HuH-7.5 (cell line): Measurements from ENCODE around the gene PHF20.
"Not testable (repeated sequence)": the region's sequence is repeated elsewhere in the genome, so short reads cannot be mapped to it uniquely, and the experiment has no call there.

ENCODE experiments used
- DNase-seq: peaks from one replicate; pipeline ENCODE4 v3.0.0; 2011; ENCODE audit warnings: low spot score

PHF20 gene

DNA sequence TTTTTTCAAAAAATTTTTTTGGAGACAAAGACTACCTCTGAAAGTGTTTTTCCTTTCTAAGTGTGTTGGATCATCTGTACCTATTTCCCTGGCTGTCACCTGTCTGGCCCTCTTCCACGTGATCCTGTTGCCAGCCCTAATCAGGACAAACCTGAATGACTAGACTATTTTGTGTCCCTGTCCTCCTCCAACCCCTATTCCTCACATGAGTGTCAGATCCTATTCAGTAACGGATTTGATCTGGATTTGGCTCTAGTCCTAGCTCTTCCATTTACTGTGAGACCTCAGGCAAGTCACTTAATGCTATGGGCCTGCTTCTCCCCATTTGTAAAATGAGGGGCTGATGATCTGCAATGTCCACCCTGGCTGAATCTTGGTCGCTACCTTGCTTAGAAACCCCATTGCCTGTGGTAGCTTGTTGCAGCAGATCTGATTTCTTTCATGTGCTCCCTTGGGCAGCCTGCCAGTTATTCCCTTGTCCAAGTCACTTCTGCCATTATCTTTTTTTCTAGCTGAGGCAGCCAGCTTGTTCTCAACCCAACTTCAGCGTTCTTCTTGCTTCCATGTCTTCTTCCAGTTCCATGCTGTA is 4.8 kb downstream of the PHF20 start:
- no peak for DNase-seq

DNA sequence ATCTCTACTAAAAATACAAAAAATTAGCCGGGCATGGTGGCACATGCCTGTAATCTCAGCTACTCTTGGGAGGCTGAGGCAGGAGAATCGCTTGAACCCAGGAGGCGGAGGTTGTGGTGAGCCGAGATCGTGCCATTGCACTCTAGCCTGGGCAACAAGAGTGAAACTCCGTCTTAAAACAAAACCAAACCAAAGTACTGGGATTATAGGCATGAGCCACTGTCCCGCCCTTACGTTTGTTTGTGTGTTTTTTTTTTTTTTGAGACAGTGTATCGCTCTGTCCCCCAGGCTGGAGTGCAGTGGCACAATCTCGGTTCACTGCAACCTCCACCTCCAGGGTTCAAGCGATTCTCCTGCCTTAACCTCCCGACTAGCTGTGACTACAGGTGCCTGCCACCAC is 12.0 kb downstream of the PHF20 start:
- DNase-seq: not testable (repeated sequence)

DNA sequence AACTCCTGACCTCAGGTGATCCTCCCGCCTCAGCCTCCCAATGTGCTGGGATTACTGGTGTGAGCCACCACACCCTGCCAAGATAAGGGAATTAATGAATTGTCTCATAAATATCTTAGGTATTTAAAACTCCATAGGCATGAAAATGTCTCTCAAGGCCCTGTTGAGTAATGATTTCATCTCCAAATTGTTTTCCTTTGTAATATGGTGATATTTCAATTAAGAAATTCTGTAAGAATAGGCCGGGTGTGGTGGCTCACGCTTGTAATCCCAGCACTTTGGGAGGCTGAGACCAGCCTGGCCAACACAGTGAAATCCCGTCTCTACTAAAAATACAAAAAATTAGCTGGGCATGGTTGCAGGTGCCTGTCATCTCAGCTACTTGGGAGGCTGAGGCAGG is 13.7 kb downstream of the PHF20 start:
- not testable (repeated sequence) for DNase-seq

DNA sequence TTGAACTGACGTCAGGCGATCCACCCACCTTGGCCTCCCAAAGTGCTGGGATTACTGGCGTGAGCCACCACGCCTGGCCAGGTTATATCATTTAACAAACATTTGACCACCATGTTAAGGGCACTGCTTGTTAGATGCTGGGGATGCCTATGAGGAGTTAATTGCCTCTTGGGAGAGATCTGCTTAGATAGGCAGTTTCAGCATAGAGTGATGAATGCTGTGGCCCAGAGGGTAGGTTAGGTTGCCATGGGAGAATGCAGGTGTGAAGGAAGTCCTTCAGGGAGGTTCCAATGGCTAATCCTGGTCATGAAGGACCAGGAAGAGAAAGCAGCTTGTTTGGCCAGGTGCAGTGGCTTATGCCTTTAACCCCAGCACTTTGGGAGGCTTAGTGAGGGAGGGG is 17.0 kb downstream of the PHF20 start:
- DNase-seq: no peak

DNA sequence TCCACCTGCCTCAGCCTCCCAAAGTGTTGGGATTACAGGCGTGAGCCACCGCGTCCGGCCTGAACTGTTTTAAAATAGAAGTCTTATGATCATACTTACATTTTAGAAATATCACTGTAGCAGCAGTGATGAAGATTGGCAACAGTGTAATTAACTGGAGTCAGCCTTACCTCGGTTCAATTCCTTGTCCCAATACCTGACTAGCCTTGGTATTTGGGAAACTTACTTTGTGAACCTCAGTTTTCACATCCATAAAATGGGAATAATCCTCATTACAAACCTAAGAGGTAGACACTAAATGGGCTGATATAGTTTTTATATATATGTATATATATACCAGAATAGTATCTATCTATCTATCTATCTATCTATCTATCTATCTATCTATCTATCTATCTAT is 19.3 kb downstream of the PHF20 start:
- DNase-seq: no peak

DNA sequence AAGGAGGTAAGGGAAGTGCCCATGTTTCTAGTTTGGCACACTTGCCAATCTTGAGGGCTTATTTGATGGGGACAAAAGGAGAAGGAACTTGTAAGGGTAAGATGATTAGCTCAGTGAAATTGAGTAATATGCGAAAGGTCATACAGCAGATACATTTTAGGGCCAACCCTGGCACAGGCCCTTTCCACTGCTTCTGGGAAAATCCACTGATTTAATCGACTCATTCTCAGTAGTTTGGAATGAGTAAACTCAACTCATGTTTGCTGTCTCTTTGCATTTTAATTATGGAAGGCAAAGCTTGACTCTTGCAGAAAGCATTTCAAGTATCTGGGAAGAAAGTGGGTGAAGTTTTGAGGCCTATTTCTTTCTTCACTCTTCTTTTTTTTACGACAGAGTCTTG is 20.0 kb downstream of the PHF20 start:
- no peak for DNase-seq

DNA sequence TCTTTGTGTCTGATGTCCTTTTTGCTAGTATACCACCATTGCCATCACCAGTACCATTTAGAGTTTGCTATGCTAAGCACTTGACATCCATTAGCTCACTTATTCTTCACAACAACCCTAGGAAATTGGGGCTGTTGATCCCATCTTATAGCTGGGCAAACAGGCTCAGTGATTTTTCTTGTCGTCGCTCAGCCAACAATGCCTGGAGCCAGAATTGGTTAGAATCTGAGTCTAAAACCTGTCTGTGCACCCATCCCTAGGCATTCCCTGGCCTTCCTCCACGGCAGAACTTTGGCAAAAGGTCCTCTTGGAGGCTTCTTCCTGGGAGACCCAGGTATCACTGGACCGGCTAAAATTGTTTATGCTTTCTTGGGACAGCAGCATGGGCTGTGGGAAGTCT is 20.9 kb downstream of the PHF20 start:
- DNase-seq: no peak

DNA sequence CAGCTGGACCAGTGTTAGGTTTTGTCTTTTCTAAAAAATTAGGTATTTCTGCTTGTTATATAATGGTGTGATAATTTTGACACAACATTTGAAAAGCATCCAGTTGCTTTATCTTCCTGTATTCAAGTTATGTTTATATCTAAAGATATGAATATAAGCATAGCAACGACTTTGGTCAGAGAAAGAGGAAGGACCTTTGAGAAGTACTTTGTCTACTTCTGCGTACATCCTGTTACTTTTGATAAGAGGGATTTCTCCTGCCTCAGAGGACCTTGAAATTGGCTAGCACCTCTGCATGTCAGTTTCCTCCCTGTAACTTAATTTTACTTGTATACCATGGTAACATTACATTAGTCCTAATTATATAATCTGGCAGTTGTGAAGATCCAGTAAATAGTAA is 24.8 kb downstream of the PHF20 start:
- no peak for DNase-seq

DNA sequence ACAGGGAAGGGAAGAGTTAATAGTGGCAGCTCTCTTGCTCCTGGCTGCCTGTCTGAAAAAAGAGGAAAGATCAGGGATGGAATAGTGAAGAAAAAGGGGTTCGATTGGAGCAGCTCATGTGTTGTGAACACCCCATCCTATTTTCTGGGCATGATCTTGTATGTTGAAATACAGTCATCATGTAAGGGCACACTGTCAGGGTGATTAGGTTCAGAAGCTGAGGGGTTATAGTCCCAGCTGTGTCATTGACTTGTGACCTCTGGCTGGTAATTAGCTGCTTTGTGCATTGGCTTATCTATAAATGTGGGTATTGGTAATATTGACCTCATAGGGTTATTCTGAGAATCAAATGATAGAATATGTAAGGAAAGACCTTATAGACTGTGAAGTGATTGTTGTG is 30.1 kb downstream of the PHF20 start:
- no peak for DNase-seq

DNA sequence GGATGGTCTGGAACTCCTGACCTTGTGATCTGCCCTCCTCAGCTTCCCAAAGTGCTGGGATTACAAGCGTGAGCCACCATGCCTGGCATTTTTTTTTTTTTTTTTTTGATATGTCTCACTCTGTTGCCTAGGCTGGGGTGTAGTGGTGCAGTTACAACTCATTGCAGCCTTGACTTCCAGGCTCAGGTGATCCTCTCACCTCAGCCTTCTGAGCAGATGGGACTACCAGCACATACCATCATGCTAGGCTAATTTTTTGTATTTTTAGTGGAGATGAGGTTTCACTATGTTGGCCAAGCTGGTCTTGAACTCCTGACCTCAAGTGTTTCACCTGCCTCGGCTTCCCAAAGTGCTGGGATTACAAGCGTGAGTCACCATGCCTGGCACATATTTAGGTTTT is 34.3 kb downstream of the PHF20 start:
- no peak for DNase-seq

DNA sequence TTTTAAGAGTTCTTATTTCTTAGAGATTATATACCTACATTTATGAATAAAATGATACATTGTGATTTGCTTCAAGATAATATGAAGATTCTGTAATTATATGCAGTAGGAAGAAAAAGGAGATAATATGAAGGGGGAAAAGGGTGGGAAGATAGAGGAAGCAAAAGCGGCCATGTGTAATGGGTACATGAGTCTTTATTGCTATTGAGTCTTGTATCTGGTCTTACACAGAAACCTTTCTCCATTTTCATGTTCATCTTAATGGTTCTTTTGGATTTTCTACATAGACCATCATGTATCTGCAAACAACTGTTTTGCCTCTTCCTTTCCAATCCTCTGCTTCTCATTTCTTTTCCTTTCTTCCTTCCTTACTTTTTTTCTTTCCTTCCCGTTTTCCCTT is 36.1 kb downstream of the PHF20 start:
- no peak for DNase-seq

DNA sequence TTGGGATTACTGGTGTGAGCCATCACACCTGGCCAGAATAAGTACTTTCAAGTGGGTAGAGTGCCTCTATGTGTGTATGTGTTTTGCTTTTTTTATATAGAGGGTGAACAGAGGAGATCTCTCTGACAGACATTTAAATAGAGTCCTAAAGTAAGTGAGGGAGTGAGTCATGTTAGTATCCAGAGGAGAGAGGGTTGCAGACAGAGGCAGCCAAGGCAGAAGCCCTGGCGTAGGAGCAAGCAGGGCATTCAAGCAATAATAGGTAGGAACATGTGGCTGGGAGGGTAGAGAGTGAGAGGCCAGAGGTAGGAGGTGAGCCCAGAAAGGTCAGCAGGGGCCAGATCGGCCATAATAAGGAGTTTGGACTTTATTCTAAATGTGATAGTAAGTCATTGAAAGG is 48.9 kb downstream of the PHF20 start:
- DNase-seq: no peak

DNA sequence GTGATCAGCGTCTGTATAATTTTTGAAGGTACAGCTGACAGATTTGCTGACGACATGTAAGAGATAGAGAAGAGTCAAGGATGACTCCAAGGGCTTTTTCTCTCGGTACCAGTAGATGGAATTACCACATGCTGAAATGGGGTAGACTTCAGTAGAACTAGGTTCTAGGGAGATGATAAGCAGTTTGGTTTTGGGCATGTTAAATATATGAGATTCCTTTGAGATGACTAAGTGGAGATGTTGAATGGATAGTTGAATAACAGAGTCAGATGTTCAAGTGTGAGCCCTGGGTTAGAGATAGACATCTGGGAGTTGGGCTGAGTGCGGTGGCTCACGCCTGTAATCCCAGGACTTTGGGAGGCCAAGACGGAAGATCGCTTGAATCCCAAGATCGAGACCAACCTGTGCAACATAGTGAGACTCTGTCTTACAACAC is 50.0 kb downstream of the PHF20 start:
- no peak for DNase-seq

DNA sequence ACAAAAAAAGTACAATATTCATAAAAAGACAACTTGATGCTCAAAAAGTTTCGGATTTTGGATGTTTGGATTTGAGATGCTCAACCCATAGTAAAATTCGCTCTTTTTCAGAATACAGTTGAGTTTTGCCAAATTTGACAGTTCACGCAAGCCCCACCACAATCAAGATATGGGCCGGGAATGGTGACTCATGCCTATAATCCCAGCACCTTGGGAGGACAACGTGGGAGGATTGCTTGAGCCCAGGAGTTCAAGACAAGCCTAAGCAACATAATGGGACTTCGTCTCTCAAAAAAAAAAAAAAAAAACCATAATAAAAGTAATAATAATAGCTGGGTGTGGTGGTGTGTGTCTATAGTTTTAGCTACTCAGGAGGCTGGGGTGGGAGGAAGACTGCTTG is 51.3 kb downstream of the PHF20 start:
- DNase-seq: no peak

DNA sequence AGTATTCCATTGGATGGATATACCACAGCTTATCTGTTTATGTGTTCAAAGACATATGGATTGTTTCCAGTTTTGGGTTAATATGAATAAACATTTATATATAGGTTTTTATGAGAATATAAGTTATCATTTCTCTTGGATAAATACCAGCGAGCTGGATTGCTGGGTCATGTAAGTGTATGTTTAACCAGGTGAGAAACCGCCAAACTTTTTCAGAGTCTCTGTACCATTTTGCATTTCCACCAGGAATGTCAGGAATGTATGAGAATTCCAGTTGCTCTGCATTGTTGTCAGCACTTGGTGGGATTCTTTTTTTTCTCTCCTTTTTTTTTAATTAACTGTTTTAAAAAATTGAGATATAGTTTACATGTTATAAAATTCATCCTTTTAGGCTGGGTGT is 52.1 kb downstream of the PHF20 start:
- DNase-seq: no peak

DNA sequence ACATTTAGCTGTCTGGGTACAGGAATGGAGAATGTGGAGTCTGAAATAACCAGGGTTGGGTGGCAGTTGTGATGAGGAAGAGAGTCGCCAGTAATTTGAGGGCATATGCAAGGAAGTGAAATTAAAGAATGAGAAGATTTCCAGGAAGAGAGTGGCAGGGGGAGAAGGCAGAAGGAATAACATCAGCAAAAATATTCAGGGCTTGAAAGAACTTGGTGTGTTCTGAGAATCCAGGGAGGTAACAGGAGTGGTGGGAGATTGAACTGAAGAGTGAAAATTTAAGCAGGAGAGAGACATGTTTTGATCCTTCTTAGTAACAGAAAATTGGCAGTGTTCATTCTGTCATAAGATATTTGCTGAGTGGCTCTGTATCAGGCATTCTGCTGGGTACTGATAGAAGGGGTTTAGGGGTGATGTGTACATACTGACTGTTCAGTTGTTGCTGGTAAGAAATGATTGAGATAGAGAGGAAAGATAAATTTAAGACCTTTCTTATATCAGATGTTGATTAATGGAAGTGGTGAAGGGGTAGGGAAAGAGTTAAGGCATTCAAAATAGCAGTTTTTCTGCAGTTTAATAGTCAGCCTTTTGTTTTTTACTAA is 54.7 kb downstream of the PHF20 start:
- no peak for DNase-seq

DNA sequence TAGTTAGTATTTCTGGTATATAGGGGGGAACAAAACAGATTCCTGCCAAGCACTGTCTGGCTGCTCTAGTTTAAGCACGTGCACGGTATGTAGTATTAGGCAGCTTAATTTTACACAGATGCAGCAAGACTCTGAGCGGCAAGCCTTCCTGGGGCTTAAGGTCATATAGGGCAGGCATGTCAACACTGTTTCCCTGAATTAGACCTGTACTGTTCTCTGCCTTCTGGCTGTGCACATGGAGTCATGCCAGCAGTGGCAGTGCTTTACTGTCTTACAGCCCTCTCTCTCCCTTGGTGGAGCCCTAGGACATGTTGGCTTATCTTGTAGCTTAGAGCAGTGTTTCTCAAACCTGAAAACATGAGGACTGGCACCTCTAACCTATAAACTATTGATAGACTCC is 56.6 kb downstream of the PHF20 start:
- no peak for DNase-seq

DNA sequence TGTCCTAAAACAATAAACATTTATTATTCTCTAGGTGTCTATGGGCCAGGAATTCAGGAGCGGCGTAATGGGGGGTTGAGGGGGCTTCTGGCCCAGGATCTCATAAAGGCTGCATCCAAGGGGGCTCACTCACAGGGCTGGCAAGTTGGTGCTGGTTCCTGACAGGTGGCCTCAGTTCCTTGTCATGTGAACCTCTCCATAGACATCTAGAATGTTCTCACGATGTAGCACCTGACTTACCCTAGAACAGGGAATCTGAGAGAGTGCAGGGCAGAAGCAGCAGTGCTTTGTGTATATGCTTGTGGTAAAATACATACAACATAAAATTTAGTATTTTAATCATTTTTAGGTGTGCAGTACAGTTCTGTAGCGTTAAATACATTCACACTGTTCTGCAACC is 57.1 kb downstream of the PHF20 start:
- no peak for DNase-seq

DNA sequence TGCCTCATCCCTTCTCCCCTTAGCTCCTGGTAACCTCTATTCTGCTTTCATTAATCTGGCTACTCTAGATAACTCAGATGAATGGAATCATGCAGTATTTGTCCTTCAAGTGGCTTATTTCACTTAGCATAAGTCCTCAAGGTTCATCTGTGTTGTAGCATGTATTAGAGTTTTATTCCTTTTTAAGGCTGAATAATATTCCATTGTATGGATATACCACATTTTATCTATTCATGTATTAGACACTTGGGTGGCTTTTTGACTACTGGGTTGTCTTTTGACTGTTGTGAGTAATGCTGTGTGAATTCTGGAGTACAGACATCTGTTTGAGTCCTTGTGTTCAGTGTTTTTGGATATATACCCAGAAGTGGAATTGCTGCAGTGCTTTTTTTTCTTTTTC is 58.4 kb downstream of the PHF20 start:
- DNase-seq: no peak

DNA sequence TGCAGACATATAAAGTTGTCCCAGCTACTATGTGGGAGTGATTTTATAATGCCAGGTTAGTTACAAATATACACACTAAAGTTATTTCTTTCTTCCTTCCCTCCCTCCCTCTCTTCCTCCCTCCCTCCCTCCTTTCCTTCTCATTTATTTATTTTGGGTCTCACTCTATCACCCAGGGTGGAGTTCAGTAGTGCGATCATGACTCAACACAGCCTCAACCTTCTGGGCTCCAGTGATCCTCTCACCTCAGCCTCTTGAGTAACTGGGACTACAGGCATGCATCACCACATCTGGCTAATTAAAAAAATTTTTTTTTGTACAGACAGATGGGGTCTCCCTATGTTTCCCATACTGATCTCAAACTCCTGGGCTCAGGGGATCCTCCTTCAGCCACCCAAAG is 59.2 kb downstream of the PHF20 start:
- no peak for DNase-seq

DNA sequence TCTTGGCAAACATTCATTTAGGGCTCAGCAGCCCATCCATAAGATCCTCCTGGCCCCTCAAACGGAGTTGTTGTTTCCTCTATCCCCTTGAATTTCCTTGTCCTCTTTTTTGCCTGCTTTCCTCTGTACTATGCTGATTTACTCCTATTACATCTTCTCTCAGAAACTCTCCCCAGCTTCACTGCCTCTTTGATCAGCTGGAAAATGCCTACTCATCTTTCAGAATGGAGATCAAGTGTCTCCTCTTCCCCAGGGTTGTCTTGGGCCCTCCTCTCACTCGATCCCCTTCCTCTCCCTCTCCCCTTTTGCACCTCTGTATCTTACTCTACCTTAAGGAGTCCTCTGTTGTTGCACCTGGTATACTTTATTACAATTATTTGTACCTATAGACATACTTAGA is 60.2 kb downstream of the PHF20 start:
- DNase-seq: no peak

DNA sequence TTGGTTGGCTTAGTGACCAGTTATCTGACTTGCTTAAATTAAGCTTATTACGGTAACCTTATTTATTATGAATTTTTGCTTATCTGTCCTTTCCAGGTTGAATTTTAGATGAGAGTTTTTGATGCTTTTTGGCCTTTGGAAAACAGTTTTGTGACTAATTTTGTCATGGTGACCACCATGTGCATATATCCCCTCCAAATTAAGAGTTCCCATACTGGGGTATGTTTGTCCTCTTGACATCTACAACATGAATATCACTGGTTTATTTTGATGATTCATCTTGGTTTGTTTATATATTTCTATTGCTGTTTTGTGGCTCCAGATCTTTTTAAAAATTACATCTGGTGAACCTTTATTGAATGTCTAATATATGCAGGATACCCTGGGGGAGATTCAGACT is 61.4 kb downstream of the PHF20 start:
- DNase-seq: no peak

DNA sequence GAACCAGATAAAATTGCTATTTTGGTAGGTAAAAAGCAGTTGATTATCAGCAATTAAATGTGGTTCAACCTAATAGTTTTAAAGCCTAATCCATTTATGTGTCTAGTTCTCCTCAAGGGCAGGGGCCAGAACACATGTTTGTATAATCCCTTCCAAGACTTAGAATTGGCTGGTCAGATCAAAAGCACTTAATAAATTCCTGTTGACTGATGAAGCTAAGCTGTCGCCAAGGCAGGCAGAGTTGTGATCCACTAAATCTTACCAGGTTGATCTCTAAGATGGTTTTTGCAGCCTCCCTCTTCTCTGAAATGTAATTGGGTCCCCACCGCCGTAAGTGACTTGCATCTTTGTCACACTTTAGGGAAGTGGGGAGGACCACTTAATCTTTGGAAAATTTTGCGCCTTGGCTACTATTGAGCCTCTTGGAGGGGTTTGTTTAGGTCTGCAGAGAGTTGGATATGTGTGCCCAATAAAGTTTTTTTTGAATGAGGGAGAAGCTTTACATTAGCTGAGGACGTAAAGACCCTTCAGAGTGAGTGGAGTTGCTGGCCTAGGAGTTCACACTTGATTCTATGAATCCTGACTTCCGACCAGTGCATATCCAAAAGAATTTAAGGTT is 65.9 kb downstream of the PHF20 start:
- DNase-seq: no peak

DNA sequence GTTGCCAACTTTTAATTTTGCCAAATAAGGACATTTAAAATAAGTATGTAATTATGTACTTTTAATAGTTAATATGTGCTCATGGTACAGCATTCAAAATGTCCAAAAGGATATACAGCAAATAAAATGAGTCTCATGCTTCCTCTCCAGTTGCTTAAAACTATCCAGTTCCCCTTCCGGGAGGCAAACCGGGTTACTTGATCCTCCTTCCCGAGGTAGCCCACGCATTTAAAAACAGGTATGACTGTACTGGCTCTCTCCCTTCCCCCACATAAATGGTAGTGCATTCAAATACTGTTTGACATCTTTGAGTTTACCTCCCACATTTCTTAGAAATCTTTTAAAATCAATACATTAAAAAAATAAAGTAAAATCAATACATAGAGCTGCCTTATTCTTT is 66.4 kb downstream of the PHF20 start:
- no peak for DNase-seq
